NCI-H82 treated with DMSO at 0.1 percent for 48 hours (cell line): ENCODE results near the gene PCED1A.

Experiments used
- DNase-seq: peaks from one replicate; lab custom pipeline; 2025; ENCODE audit not compliant: unreplicated experiment; lab: John Stamatoyannopoulos, UW

Gene PCED1A

GRCh38 chr20:2805689-2806350, 34.6 kb downstream of the PCED1A start:
- DNase-seq, result no peak

- no peak for DNase-seq
Observed at GRCh38 chr20:2804852-2805688, 35.4 kb downstream of the PCED1A start.

DNA sequence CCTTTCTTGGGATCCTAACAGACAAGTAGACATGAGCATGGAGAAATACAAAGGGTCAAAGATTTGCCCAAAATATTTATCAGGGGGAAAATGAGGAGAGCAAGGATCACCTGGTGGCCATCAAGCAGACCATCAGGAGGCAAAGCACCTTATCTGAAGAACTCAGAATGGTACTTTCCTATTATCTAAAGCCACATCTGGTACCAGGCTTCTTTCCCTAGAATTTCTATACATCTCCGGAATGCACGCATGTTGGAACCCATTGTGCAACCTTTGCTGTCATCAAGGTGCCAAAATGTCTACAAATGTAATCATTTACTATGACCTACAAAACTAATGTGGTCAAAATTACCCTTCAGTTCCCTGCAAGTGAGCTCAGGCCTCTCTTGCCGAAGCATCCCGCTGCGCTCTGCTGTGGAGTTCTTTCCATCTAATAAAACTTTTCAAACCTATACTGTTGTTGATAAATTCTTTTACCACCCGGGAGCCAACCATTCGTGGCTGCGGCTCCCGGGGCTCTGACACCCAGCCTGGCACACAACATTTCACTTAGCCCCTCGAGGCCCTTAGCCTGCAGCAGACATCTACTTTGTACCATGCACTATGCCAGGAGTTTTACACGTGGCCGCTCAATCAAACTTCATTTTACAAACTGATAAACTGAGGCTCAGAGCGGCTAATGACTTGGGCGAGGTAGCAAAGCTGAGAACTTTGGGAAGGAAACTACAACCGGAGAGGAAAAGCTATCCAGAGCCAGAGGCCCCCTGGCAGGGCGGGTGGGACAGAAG, 36.2 kb downstream of the PCED1A start:
- no peak for DNase-seq

GRCh38 chr20:2801286-2801728, 39.1 kb downstream of the PCED1A start:
- no peak for DNase-seq

GRCh38 chr20:2800521-2801285, 39.8 kb downstream of the PCED1A start, which contains the start of gene CPXM1:
TSS of gene CPXM1 (minus strand) at chr20:2800627. CDS start at chr20:2800572, 55 bp downstream.
- DNase-seq, result no peak

DNA sequence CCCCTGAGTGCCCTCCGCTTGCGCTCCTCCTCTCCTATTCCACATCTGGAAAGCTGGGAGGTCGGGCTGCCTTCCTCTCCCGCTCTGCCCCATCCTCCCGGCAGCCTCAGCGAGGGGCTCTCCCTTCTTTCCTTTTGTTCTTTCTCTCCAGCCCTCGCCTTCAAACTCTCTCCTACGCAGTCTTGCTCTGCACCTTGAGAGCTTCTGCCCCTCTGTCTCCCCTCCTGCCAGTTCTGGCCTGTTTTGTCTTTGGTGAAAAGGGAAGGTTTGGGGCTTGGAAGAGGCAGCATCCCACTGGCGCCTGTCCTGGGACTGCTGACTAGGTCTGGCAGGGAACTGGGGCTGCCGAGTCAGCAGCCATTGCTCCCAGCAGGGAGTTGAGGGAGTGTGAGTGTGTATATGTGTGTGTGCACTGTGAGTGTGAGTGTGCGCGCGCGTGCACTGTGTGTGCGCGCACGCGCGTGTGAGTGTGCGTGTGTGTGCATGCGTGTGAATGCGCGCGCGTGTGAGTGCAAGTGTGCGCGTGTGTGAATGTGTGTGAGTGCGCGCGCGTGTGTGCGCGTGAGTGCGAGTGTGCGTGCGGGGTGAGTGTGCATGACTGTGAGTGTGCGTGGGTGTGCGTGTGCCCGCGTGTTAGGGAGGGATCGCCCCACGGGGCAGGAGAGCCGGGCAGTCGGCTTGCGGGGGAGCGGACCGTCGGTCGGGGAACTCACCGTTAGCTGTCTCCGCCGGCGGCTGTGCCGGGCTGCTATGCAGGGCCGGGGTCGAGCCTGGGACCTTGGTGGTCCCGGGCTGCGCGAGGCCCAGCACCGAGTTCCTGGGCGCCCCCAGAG, 40.6 kb downstream of the PCED1A start:
- no peak for DNase-seq

DNA sequence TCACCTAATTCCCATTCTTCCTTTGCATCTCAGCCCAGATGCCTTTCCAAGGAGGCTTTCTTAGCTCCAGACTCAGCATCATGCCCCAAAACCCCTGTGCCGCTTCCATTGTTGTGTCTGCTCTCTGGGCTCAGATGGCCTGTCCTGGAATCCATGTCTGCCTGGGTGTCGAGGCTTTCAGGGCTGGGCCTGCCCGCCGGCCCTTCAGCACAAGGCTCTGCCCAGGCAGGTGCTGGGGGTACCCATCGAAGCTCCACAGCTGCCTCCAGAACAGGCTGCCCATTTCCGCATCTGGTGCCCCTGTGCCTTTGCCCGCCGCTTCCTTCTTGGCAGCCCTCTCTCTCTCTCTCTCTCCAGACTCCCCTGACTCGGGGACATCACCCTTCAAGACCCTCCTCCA, 41.2 kb downstream of the PCED1A start:
- DNase-seq, result no peak

DNA sequence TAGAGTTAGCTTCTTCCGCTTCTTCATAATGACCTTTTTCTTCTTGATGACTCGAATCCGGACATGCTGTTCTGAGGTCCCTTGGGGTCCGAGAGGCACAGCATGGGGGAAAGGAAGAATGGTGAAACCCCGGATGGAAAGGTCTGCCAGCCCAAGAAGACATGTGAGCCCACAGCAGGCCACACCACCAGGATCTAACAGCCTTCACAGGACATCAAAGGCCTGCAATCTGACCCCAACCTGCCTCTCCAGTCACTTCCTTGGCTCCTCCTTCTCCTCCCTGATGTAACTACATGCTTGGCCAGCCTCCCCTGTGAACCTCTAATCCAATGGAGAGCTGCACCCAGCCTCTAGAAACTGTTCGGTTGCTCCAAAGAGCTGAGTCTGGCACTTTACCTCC, 41.6 kb downstream of the PCED1A start:
- no peak for DNase-seq

DNA sequence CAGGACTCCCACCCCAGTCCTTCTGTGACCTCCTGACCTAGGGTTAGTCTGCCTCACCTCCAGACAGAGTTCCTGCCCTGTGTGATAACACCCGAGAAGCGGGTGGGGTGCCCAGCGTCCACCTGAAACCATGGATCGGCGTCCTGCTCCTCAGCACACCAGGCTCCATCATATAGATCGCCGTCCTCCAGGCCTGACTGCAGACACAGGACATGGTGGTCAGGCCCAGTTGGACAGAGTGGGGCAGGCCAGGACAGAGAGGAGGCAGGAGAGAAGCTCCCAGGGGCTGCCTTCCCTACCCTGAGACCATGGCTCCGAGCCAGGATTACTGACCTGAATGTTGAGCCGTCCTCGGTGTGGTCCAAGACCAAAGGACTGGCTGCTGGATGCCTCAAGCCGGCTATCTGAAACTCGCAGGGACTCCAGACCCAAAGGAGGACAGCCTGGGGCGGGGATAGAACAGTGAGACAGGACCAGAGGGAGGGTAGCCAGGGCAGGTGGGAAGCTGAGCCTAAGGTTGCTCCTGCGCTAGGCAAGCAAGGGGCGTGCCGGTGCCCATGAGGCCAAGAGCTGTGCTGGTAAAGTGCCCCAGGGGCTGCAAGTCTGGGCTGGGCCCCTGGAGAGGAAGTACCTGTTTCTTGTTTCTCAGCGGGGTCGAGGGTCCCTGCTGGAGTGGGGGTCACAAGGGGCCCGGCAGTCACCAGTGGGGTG, 42.2 kb downstream of the PCED1A start:
- no peak for DNase-seq

- DNase-seq, result no peak
Observed at GRCh38 chr20:2797136-2797983, 43.1 kb downstream of the PCED1A start.

GRCh38 chr20:2796011-2796660, 44.3 kb downstream of the PCED1A start:
- DNase-seq, result no peak

- DNase-seq, result no peak
Observed at GRCh38 chr20:2795451-2795850, 45.0 kb downstream of the PCED1A start.

- no peak for DNase-seq
Observed at GRCh38 chr20:2794866-2795447, 45.5 kb downstream of the PCED1A start.

- DNase-seq, result no peak
Observed at GRCh38 chr20:2794202-2794748, 46.2 kb downstream of the PCED1A start.

- DNase-seq, result no peak
Observed at GRCh38 chr20:2793471-2793870, 47.0 kb downstream of the PCED1A start.
